SH-SY5Y (cell line): Measurements from ENCODE around the gene APLP2.

Source experiments
- GATA2 ChIP-seq: IDR thresholded peaks from 2 replicates; pipeline ENCODE4 v1.6.1; 2011; ENCODE audit warnings: mild to moderate bottlenecking, low read depth, low read length
- GATA3 ChIP-seq: IDR thresholded peaks from 2 replicates; pipeline ENCODE4 v1.6.1; 2011; ENCODE audit warnings: low read depth, mild to moderate bottlenecking, low read length, moderate library complexity

GRCh38 chr11:130191896-130192295 lies 122.2 kb downstream of the APLP2 start:
- TF ChIP-seq GATA2 (no peak), GATA3 (no peak)
